GM19438 (cell line): ENCODE results near the gene TMC6.
"Not testable (repeated sequence)": the region's sequence is repeated elsewhere in the genome, so short reads cannot be mapped to it uniquely, and the experiment has no call there.

ENCODE experiments used
- ATAC-seq: cut with Tn5 transposase; IDR thresholded peaks from one replicate; pipeline ENCODE4 v1.9.1; 2021; ENCODE audit warnings: low read depth; ENCODE audit not compliant: unreplicated experiment

The TMC6 gene

DNA sequence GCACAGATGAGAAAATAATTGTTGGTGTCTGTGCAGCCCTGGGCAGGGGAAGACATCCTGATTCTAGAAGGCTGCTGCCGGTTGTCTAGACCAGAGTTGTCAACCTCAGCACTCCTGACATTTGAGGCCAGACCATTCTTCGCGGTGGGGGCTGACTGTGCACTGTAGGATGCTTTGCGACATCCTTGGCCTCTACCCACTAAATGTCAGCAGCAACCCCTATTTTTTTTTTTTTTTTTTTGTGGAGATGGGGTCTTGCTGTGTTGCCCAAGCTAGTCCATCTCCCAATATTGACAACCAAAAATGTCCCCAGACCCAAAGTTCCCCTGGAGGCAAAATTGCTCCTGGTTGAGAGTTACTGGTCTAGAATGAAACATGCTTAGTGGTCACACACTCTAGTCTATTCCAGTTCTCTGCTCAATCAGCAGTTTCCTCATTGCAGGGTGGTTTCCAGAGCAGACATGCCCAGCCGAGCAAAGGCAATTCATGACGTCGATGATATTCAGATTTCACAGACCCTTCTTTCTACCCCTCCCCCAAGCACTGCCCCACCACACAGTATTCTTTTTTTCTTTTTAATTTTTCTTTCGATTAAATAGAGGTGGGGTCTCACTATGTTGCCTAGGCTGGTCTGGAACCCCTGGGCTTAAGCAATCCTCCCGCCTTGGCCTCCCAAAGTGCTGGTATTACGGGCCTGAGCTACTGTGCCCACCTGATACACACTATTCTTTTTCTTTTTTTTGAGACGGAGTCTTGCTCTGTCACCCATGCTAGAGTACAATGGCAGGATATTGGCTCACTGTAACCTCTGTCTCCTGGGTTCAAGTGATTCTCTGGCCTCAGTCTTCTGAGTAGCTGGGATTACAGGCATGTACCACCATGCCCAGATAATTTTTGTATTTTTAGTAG is 26.6 kb upstream of the TMC6 start:
- ATAC-seq = peak; percentile 45

DNA sequence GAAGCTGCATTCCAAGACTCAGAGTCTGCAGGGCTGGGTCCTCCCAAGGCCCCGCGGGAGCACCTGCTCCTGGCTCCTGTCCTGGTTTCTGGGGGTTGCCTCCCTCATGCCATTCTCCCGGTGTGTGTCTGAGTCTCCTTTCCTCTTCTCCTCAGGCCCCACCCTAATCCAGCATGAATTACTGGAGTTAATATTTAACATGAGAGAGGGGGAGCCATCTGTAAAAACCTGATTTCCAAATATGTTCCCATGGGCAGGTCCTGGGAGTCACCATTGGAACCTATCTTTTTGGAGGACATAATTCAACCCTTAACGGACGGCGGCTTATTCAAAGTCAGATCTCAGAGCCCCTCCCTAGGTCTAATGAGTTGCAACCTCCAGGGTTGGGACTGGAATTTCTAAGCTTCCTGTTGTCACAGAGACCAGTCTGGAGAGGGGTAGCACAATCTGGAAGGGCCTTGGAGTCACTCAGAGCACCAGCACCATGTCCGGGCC is 23.0 kb upstream of the TMC6 start:
- no peak for ATAC-seq

DNA sequence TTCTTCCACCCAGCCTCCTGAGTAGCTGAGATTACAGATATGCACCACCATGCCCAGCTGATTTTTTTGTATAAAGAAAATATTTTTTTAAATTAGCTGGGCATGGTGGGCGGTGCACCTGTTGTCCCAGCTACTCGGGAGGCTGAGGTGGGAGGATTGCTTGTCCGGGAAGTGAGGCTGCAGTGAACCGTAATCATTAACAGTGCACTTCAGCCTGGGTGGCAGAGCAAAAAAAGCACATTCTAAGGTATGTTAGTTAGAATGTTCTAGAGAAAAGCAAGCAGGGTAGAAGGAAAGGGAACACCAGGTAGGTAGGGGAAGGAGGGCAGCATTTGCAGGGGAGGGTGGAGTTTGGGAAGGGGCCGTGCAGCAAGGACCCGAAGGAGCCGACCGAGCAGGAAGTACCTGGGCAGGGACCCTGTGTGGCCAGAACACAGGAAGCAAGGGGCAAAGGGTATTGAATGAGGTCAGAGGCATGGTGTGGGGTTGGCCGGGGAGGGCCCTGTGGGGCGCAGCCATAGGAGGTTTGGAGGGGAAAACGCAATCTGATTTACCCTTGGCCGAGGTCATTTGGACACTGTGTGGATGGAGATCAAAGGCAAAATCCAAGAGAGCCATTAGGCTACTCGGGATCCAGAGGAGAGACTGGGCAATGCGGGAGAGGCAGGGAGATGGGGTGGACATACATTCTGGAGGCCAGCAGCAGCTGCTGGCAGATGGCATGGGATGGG is 19.9 kb upstream of the TMC6 start:
- ATAC-seq = no peak

DNA sequence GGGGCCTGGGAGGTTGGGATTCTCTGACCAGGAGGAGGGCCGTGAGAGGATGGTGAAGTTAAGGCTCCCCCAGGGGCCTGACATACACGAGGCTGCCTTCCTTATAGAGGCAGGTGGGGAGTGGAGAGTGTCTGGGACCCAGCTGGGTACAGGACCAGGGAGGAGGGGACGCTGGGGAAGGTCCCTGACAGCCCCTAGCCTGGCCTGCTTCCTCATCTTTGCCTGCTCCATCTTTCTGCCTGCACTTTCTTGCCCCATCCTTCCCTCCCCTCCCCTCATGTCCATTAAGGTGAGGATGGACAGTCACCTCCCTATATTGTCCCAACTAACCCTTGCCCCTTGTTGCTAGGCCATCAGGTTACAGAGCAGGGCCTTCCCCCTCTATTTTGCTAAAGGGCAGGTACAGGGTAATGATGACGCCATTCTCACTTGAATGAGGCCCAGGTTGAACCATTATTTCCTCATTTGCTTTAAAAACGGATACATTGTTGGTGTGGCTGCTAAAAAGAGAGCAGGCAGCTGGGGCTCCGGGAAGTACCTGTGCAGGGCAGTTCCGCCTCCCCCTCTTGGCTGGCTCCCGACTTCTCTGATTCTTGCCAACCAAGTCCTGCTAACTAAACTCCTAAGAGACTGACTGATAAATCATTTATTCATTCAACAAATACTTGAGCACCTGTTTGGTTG is 18.9 kb upstream of the TMC6 start:
- ATAC-seq = no peak

DNA sequence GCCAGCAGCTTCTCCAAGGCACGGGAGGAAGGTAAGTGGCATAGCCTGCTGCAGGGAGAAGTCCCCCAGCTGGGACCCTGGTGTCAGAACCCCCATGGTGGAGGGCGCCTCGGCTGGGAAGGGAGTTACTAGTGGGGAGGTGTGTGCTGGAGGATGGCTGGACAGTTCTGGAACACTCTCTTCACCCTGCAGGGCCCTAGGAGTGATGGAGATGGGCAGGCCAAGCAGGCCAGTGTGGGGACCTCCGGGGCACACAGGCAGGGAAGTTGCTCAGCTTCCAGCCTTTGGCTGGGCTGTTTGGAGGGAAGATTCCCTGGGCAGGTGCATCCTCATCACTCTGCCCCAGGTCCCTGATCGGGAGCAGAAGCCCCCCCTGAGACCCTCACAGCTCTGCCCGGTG is 18.3 kb upstream of the TMC6 start:
- no peak for ATAC-seq

DNA sequence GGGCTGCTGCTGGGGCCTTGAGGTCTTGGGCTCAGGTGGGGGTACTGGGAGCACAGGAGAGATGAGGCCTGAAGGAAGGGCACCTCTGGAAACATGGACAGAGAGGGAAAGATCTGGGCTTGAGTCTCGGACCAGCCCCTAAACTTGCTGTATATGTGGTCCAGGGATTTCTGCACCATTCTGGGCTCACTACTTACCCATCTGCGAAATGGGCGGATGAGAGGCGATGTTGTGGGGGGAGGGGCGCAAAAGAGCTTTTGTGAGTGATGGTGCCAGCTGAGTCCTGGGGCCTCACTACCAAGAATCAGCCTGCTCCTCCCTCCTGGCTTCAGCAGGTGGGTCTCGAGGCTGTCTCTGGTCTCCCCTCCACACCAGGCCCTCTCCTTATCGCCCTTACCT is 17.9 kb upstream of the TMC6 start:
- no peak for ATAC-seq

DNA sequence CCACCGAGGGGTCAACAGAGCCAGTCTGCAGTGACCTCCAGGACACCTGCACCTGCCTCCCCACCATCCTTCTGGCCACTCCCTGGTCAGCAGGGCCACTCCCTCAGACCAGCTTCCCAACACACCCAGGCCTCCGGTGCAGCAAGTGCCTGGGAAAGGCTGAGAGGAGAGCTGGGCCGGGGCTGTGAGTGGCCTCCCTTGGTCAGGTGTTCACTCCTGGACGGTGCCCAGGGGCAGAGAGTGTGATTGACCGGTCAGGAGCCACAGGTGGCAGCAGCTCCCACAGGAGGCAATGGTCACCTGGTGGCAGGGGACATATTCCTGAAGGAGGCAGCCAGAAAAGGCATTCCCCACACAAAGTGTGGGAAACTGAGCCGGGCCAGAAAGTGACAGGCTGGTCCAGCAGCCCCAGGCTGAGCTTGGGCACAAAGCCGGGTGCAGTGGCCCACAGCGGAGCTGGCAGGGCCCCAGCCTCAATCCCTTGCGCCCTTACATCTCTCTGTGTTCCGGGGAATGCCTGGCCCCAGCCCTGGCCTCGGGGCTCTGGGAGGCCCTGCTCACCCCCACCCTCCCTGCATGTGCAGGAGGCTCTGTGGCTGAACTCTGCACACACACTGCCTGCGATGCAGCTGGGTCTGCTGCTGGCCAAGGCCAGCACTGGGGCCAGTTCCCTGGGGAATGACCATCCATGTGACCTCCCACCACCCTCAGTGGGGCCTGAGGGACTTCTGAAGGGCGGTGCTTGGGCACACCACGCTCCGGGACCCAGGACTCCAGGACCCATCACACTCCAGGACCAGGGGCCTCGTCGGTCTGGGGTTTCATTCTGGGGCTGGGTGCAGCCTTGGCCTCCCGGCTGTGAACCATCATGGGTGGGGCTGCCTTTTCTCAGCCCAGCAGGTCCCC is 16.4 kb upstream of the TMC6 start:
- ATAC-seq = no peak

DNA sequence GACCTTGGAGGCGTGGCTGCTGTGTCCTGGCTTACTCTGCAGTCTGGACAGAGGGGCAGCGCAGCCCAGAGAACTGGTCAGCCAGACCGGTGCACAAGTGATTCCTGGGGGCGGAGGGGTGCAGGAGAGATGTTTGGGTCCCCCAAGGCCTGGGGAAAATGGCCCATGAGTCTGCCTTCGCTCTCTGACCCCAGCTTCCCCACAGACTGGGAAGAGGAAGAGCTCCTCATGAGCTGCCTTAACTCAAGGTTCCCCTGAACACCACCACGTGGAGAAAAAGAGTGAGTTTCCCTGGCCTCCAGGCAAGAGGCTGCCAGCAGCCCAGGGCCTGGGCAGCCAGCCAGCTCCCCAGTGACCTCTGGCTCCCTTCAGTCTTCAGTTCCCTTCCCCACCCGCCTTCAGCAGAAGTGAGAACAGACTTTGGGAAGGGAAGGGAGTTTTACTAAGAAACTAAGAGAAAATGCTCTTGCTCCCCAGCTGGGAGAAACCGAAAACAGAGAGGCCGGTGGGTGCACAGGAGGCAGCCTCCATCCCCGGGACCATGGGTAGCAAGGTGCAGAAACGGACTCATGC is 15.7 kb upstream of the TMC6 start:
- ATAC-seq = no peak

DNA sequence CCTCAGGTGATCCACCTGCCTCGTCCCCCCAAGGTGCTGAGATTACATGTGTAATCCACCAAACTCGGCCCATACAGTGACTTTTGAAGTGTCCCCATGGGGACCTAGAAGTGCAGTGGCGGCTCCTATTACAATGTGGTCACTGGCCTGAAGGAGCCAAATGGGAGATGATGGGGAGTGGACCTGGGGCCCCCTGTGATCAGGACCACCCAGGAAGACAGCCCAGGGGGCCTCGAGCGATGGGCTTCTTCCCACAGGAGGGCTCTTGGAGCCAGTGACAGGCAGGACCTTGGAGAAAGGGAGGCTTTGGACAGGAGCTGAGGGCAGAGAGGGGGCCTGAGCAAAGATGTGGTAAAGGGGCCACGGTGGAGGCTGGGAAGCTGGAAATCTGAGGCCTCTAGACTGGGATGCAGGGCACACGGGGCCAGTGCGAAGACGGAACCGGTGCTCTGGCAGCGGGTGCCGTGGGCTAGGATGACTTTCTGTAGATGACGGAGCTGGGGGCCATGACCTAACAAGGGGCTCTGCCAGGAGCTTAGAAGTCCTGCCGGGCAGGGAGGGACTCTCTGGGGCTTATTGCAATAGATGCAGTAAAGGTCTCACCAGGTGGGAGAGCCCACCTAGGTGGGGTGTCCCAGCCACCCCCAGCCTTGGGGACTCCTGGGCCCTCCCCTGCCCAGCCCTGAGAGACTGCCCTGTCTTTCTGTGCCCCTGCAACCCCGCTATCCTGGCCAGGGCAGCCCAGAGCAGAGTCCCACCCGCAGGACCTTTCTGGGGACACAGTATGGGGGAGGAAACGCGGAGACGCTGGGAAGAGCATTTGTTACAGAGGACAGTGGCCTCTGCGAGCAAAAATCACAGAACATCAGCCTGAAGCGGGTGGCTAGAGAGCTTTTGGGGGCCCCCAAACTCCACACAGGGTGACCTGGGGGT is 14.9 kb upstream of the TMC6 start:
- no peak for ATAC-seq

DNA sequence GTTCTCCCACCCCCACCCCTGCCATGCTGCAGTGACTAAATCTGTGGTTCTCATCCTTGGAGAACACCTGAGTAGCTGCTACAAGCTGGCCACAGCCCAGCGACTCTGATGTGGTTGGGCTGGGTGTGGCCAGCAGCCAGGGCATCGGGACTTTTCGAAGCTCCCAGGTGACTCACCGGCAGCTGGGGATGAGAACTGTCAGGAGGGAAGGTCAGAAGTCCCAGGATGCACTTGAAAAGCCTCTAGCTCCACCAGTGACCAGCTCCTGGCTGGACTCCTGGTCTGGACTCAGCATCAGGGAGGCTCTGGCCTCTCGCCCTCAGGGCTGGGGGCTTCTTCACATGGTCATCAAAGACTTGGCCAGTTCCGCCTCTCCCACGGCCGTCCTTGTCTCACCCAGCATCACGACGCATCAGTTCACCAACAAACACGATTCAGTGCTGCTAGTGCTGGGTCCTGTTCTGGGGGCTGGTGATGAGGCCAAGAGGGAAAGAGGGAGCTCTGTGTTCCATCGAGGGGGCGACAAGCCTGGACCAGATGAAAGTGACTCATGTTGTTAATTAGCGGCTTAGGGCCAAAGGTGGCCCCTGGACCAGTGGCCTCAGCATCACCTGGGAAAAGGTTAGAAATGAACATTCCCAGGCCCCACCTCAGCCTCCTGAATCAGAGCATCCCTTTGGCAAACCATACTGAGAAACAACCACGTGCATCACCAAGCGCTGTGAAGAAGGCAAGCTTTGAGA is 13.7 kb upstream of the TMC6 start:
- no peak for ATAC-seq

DNA sequence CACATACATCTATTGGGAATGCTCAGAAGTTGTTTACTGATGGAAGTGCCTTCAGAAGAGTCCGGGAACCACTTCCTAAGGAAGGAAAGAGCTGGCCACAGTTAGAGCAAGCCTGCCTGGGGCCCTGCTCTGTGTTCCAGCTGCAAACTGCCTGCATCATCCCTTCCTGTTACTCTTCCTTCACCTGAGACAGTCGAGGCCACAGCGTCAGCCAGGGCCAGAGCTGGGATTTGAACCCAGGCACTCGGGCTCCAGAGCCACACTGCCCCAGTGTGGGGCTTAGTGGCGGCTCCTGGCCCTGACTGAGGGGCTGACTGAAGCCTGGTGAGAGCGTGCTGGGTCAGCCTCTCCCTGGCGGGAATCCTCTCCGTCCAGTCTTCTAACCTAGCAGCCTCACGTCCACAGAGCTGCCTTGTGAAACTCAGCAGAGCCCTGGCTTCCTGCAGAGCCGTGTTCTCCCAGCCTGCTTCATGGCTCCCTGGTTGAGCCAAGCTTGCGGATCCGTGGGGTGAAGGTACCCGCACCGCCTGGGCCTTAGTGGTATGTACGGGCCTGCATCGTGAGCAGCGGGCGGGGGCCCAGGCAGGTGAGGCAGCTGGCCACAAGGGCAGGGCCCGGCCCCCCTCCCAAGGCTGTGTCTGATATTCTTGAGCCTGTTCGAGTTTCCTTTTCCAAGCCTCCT is 13.0 kb upstream of the TMC6 start:
- no peak for ATAC-seq

DNA sequence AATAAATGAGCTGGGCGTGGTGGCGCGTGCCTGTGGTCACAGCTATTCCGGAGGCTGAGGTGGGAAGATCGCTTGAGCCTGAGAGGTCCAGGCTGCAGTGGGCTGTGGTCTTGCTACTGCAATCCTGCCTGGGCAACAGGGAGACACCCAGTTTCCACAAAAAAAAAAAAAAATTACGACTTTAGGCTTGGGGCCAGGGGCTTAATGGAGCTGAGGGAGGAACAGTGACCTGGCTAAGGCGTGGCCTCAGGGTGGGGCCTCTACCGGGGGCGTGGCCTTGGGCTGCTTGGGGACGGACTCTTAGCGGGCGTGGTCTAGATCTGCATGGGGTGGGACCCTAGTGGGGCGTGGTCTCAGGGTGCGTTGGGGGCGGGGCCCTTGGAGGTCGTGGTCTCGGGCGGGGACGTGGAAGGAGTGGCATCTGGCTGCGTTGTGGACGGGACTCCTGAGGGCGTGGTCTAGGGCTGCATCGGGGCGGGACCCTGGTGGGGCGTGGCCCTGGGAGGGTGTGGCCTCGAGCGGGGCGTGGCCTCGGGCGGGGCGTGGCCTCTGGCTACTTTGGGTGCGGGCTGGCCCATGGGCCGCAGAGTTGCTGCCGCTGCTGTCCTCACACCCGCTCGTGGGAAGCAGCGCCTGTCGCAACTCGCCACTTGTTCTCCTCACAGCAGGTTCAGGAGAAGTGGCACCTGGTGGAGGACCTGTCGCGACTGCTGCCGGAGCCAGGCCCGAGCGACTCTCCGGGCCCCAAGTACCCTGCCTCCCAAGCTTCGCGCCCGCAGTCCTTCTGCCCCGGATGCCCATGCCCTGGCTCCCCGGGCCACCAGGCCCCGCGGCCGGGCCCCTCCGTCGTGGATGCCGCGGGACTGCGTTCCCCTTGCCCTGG is 11.9 kb upstream of the TMC6 start:
- ATAC-seq = peak; percentile 66

DNA sequence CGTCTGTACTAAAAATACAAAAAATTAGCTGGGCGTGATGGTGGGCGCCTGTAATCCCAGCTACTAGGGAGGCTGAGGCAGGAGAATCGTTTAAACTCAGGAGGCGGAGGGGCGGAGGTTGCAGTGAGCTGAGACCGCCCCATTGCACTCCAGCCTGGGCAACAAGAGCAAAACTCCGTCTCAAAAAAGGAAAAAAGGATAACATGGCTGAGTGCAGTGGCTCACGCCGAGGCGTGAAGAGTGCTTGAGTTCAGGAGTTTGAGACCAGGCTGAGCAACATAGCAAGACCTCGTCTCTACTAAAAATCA is 11.3 kb upstream of the TMC6 start:
- not testable (repeated sequence) for ATAC-seq

DNA sequence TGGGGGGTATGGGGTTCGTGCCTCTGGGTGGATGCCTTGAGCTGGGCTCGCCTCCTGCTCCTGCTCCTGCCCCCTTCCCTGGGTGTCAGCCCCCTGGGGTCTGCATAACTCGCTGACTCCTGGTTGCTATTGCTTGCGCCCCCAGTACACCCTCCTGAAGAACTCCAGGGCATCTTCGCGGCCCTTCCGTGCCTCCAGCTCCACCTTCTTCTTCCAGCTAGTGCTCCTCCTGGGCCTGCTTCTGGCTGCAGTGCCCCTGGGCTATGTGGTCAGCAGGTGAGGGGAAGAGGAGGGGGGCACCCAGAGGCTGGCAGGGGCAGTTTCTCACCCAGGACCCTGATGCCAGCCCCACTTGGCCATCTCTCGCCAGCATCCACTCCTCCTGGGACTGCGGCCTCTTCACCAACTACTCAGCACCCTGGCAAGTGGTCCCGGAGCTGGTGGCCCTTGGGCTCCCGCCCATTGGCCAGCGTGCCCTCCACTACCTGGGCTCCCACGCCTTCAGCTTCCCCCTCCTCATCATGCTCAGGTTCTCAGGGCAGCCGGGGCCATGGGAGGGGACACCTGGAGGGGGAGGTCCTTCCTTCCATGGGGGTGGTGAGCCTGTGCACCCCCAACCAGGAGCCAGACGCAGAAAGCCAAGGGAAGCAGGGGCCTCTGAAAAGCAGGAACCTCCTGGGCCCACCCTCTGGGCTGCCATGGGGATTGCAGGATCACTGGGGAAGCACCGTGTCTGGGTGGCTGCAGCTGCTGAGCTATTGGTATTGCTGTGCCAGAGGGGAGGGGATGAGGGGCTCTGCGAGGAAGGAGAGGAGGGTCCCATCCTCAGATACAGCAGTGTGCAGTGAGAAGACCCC is 9.9 kb upstream of the TMC6 start:
- no peak for ATAC-seq

DNA sequence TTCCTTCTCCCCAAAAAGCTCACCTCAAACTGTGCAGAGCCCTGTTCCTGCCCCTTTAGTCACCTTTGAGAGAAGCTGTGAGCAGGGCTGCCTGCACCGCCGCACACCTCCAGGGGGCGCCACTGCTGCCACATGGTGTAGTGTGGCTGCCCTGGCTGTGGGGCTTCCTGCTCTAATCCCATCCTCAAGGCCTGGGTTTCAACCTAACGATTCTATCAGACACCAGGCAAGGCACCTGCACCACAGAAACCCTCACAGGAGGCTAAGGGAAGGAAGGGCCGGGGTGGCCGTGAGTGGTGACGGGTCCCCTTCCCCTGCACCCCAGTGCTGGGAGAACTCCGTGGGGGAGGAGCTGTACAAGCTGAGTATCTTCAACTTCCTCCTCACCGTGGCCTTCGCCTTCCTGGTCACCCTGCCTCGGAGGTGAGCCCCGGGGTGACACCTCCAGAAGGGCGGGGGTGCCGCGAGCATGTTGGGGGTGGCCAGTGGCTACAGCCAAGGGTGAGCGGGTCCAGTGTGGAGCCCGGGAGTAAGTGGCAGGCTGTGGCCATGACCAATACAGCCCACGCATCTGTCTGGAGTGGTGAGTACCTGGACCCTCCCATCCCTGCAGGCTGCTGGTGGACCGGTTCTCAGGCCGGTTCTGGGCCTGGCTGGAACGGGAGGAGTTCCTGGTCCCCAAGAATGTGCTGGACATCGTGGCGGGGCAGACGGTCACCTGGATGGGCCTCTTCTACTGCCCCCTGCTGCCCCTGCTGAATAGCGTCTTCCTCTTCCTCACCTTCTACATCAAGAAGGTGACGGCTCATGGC is 9.0 kb upstream of the TMC6 start:
- no peak for ATAC-seq
